GM12878 (cell line): ENCODE data around the gene CCN6. TPM values are rescaled to one million over a fixed set of nuclear protein-coding genes. Genes with fewer than 3 reads are reported as not detected.

Experiments used
- ATAC-seq: fragments of 200-7000 bp; cut with Tn5 transposase; 3 replicates; pipeline ENCODE4 v1.9.1; 2020; ENCODE audit warnings: mild to moderate bottlenecking, moderate library complexity
- BruUV-seq: library from RNA; stranded (reverse); fragments of 400-500 nt; replicated peaks from 2 replicates; lab custom pipeline; 2021; lab: Mats Ljungman, UMichigan
- CTCF ChIA-PET: fragments of 300-600 bp; sonication (Branson Sonifier 250); formaldehyde crosslinking; extraction: SDS; loops from one replicate; lab custom pipeline; 2021; ENCODE audit warnings: inconsistent platforms; lab: Yijun Ruan, JAX
- POLR2A ChIA-PET: fragments of 350-600 bp; formaldehyde crosslinking; extraction: SDS; loops from one replicate; lab custom pipeline; 2021; ENCODE audit warnings: inconsistent platforms; lab: Charles Lee
- RAD21 ChIA-PET: fragments of 300-600 bp; sonication (Branson Sonifier 250); formaldehyde crosslinking; loops from one replicate; lab custom pipeline; 2023; ENCODE audit warnings: antibody characterized with exemption; ENCODE audit not compliant: unreplicated experiment; lab: Charles Lee
- SMC1A ChIA-PET: fragments of 300-600 bp; sonication (Branson Sonifier 250); formaldehyde crosslinking; loops from one replicate; lab custom pipeline; 2023; ENCODE audit not compliant: unreplicated experiment, uncharacterized antibody; lab: Charles Lee
- DNase-seq: peaks from one replicate; pipeline ENCODE4 v3.0.0-alpha.2; 2011; ENCODE audit warnings: low read depth, low spot score
- FAIRE-seq: peaks from 3 replicates; lab custom pipeline; 2011; peaks lifted over from hg19 to GRCh38; lab: Jason Lieb, UNC
- H2AFZ ChIP-seq: 2 replicates; pipeline ENCODE4 v1.6.0; 2011; ENCODE audit warnings: low read depth, low read length, control low read depth; ENCODE audit not compliant: control insufficient read depth
- H3K27ac ChIP-seq: 2 replicates; pipeline ENCODE4 v1.5.1; 2011; ENCODE audit warnings: control low read depth; ENCODE audit not compliant: control insufficient read depth, insufficient read depth
- H3K27me3 ChIP-seq, 2 experiments: replicated peaks in 1 of 2; 2 replicates each; pipeline versions ENCODE4 v1.6.0 to v1.6.1; 2011; ENCODE audit warnings: low read length in 1 of 2; ENCODE audit not compliant: control insufficient read depth in 2 of 2, insufficient read depth in 2 of 2
- H3K36me3 ChIP-seq, 2 experiments: 2 replicates each; pipeline ENCODE4 v1.5.1; 2011; ENCODE audit warnings: low read length in 1 of 2; ENCODE audit not compliant: control insufficient read depth in 2 of 2, insufficient read depth in 2 of 2
- H3K4me1 ChIP-seq: 2 replicates; pipeline ENCODE4 v1.6.1; 2011; ENCODE audit warnings: mild to moderate bottlenecking, low read length, moderate library complexity, mixed read lengths; ENCODE audit not compliant: control insufficient read depth, insufficient read depth
- H3K4me2 ChIP-seq: 2 replicates; pipeline ENCODE4 v1.6.0; 2011; ENCODE audit warnings: control low read depth; ENCODE audit not compliant: control insufficient read depth, insufficient read depth
- H3K4me3 ChIP-seq: fragments of 200-600 bp; sonication (generic); 2 replicates; pipeline ENCODE4 v1.5.1; 2016
- H3K79me2 ChIP-seq: 2 replicates; pipeline ENCODE4 v1.6.0; 2011; ENCODE audit warnings: low read length; ENCODE audit not compliant: control insufficient read depth, insufficient read depth
- H3K9ac ChIP-seq: 2 replicates; pipeline ENCODE4 v1.8.0; 2011; ENCODE audit warnings: low read length, control low read depth, mixed read lengths; ENCODE audit not compliant: control insufficient read depth, insufficient read depth
- H3K9me3 ChIP-seq: replicated peaks from 3 replicates; pipeline ENCODE4 v1.5.1; 2011; ENCODE audit warnings: mild to moderate bottlenecking, low read length; ENCODE audit not compliant: control insufficient read depth, insufficient read depth
- H4K20me1 ChIP-seq: 2 replicates; pipeline ENCODE4 v1.6.0; 2011; ENCODE audit not compliant: control insufficient read depth, insufficient read depth
- BCL11A ChIP-seq: IDR thresholded peaks from 2 replicates; pipeline ENCODE4 v1.6.1; 2011; ENCODE audit warnings: low read depth, low read length
- BRCA1 ChIP-seq: IDR thresholded peaks from 2 replicates; pipeline ENCODE4 v1.6.1; 2011; ENCODE audit warnings: low read depth, low read length, improper control_type of control experiment
- GATAD2B ChIP-seq: fragments of 450-650 bp; conservative IDR thresholded peaks from 2 replicates; pipeline ENCODE4 v1.6.1; 2017; ENCODE audit warnings: low read depth, mild to moderate bottlenecking, moderate library complexity
- NFIC ChIP-seq: IDR thresholded peaks from 2 replicates; pipeline ENCODE4 v1.6.1; 2012; ENCODE audit warnings: low read depth, mild to moderate bottlenecking, inconsistent platforms, low read length, moderate library complexity
- SIX5 ChIP-seq: IDR thresholded peaks from 2 replicates; pipeline ENCODE4 v1.6.1; 2011; ENCODE audit warnings: mild to moderate bottlenecking, low read depth, low read length, moderate library complexity; ENCODE audit not compliant: severe bottlenecking
- STAT3 ChIP-seq: IDR thresholded peaks from 2 replicates; pipeline ENCODE4 v1.6.1; 2011; ENCODE audit warnings: low read depth, low read length, improper control_type of control experiment
- YBX1 ChIP-seq: fragments of 450-650 bp; IDR thresholded peaks from 2 replicates; pipeline ENCODE4 v1.6.1; 2016; ENCODE audit warnings: antibody characterized with exemption
- WGBS: methylation state at CpG from one replicate; pipeline ENCODE4 v1.1.6; 2016; ENCODE audit warnings: low lambda C conversion rate; ENCODE audit not compliant: insufficient replicate concordance, insufficient coverage; ENCODE audit errors: missing lambda C conversion rate; 5-methylcytosine and 5-hydroxymethylcytosine counted together
- in situ Hi-C: fragments of 300-500 bp; cut with MboI; formaldehyde crosslinking; loops from 9 replicates; pipeline ENCODE4 v1.14.3; 2018; ENCODE audit warnings: mixed read lengths
- intact Hi-C: fragments of 100-400 bp; cut with micrococcal nuclease; formaldehyde crosslinking; loops from one replicate; pipeline ENCODE4 v1.14.2; 2022; ENCODE audit not compliant: unreplicated experiment
- polyA plus RNA-seq, 11 experiments: library from polyadenylated mRNA; depleted of rRNA in 4 of 11; unstranded in 6 of 11; stranded (reverse) in 5 of 11; fragments of >200 nt; fragmentation: Nextera tagmentation in 4 of 11; fragmentation: Illumina TruSeq in 1 of 11; extraction: Ambion mirVana in 4 of 11; extraction: Trizol in 1 of 11; gene quantifications; 1 replicate in 1 of 11; 2 replicates in 10 of 11; pipeline versions ENCODE4 v1.2.1 to v1.2.3, GENCODE V29; 2011 to 2016; ENCODE audit warnings: inconsistent platforms in 2 of 11, missing spikeins in 2 of 11, low read depth in 1 of 11
- total RNA-seq, 4 experiments: library from RNA; depleted of rRNA in 3 of 4; stranded (reverse); fragments of >200 nt in 3 of 4; fragmentation: Illumina TruSeq in 1 of 4; extraction: Trizol in 1 of 4; gene quantifications; 2 replicates each; pipeline versions ENCODE4 v1.2.1 to v1.2.3, GENCODE V29; 2013 to 2021
- TF ChIP-seq, protein P1 (sequence below): fragments of 450-650 bp; IDR thresholded peaks from 2 replicates; pipeline ENCODE4 v1.6.1; 2017; ENCODE audit warnings: low read depth, mild to moderate bottlenecking, moderate library complexity

The CCN6 gene
- total and polyA plus RNA-seq, 10 of the 15 experiments (the other 5 are each of a cell fraction or from before 2014, with no cell fraction given), result 0.05 to 0.24 (median 0.19) TPM; not detected in 5

DNA sequence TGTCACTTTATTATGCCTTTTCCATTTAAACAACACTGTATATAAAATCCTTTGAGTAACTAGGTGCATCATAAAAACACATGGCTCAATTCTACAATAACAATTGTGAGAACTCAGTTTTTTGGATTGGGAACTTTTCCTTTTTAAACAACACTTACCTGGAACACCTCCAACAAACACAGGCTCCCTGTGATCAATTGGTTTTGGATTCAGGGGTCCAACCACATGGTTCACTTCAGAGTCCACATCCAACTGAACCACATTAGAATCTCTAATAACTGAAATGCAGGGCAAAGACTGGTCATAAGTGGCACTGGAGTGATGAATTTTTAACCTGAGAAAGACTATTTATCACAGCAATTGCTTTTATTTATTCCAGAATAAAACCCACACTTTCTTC lies 60.0 kb downstream of the CCN6 start (continued):
- TF ChIP-seq, protein P1, sequence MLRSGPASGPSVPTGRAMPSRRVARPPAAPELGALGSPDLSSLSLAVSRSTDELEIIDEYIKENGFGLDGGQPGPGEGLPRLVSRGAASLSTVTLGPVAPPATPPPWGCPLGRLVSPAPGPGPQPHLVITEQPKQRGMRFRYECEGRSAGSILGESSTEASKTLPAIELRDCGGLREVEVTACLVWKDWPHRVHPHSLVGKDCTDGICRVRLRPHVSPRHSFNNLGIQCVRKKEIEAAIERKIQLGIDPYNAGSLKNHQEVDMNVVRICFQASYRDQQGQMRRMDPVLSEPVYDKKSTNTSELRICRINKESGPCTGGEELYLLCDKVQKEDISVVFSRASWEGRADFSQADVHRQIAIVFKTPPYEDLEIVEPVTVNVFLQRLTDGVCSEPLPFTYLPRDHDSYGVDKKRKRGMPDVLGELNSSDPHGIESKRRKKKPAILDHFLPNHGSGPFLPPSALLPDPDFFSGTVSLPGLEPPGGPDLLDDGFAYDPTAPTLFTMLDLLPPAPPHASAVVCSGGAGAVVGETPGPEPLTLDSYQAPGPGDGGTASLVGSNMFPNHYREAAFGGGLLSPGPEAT, result no peak
- TF ChIP-seq STAT3, result no peak
- no peak for TF ChIP-seq GATAD2B
- TF ChIP-seq, all 136 proteins: peak for 0

DNA sequence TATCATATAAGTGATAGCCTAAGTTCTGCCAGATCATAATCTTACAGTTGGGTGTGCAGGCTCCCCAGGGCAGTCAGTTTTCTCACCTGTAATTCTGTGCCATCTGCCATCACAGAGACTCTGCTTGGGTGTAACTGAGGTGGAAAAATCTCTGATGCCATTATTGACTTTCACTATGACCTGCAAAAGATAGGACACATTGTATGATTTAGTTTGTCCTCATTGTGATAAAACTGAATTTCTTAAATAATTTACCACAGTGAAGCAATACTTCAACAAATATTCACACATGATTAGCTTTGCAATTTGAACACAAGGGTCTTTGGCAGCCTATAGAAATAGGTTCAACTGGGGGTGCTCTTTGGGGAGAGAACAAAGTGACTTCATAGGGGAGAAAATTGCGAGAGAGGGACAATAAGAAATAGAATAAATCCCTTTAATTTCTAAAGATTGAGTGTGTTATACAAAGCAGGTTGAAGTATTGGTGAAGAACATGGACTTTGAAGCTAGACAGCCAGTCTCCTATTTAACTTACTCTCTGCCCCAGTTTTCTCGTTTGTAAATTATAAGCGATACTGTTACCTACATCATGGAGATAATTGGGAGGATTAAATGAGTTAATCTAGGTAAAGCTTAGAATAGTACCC lies 60.8 kb downstream of the CCN6 start:
- Histone ChIP-seq H2AFZ (no peak overlapping the region), H3K27ac (no peak overlapping the region), H3K4me1 (no peaks in the 10 kb centered on the region), H3K79me2 (no peaks in the 10 kb centered on the region), H3K36me3 (no peaks in the 10 kb centered on the region), H3K9me3 (no peaks in the 10 kb centered on the region), H3K4me2 (no peak overlapping the region), H3K9ac (no peak overlapping the region), H3K4me3 (no peak overlapping the region), H4K20me1 (no peaks in the 10 kb centered on the region), H3K27me3 (no peaks in the 10 kb centered on the region; a peak in 2 of 4 replicates)
- no peak for ATAC-seq
- ChIA-PET RAD21 (no interaction called here), SMC1A (no interaction called here), CTCF (no interaction called here), POLR2A (no interaction called here)
- FAIRE-seq, result no peak
- 59% methylated on average over 3 of the region's 3 CpGs for WGBS
- intact Hi-C loops (no loop called here), in situ Hi-C loops (no loop called here)
- BruUV-seq, result no TSS peak
- TF ChIP-seq BRCA1 (no peak), NFIC (no peak), SIX5 (no peak), BCL11A (no peak), YBX1 (no peak)
- no peak for DNase-seq
